Kidney glomerular epithelial cell (primary cell): ENCODE results near the gene KCNC2.

Experiments
- DNase-seq: peaks from one replicate; lab custom pipeline; 2025; lab: John Stamatoyannopoulos, UW

KCNC2 gene

GRCh38 chr12:75058228-75058627 lies 151.4 kb downstream of the KCNC2 start:
- DNase-seq, result peak; percentile 3

GRCh38 chr12:75048767-75049166 lies 160.9 kb downstream of the KCNC2 start:
- DNase-seq, result no peak

GRCh38 chr12:75047885-75048525 lies 161.6 kb downstream of the KCNC2 start:
- no peak for DNase-seq

- DNase-seq, result no peak
These were observed 167.5 kb downstream of the KCNC2 start for GRCh38 chr12:75042125-75042524.

- DNase-seq, result no peak
These were observed 168.2 kb downstream of the KCNC2 start for GRCh38 chr12:75041472-75041871.

GRCh38 chr12:75020068-75020557 lies 189.5 kb downstream of the KCNC2 start:
- DNase-seq, result no peak

- peak; percentile 73 for DNase-seq
These were observed 198.5 kb downstream of the KCNC2 start for GRCh38 chr12:75011120-75011519.

- DNase-seq, result no peak
These were observed 202.5 kb downstream of the KCNC2 start for GRCh38 chr12:75007133-75007532.

GRCh38 chr12:75000120-75000519 lies 209.5 kb downstream of the KCNC2 start:
- no peak for DNase-seq

GRCh38 chr12:74999474-74999873 lies 210.2 kb downstream of the KCNC2 start:
- DNase-seq, result no peak
